ENCODE results near the gene MTURN. TPM values are rescaled to one million over a fixed set of nuclear protein-coding genes. Genes with fewer than 3 reads are reported as not detected.
A peak's percentile ranks its signal among the peaks of the same experiment; 100 is the strongest.

MTURN gene
- total and polyA plus RNA-seq, 9 of the 15 experiments (the other 6 are each of a cell fraction or from before 2014, with no cell fraction given): 0.94 to 14.8 (median 6.4) TPM

- TF ChIP-seq ZBTB40 (IDR thresholded peaks at IDR 0.05) (no peak), ZBTB40 (CRISPR knock-in tag; IDR thresholded peaks at IDR 0.05) (no peak), KDM4B (IDR thresholded peaks at IDR 0.05; ENCODE audit: borderline replicate concordance in 2 of 2, low read depth in 1 of 2) (no peak), HDAC2 (IDR thresholded peaks at IDR 0.05) (peak; percentile 66; the same call in 1 of the 2 replicates), SRSF1 (IDR thresholded peaks at IDR 0.05; ENCODE audit: low read depth, low read length) (no peak), PURB (CRISPR knock-in tag; IDR thresholded peaks at IDR 0.05; ENCODE audit: low read depth) (no peak), ZNF316 (IDR thresholded peaks at IDR 0.05) (no peak)
Observed at GRCh38 chr7:30136743-30137485, 2.1 kb downstream of the MTURN start (continued).
